Gastroesophageal sphincter (tissue), 4 donors: Measurements from ENCODE around the gene IQGAP2. TPM values are rescaled to one million over a fixed set of nuclear protein-coding genes. Genes with fewer than 3 reads are reported as not detected.

ENCODE experiments used
- ATAC-seq: fragments of 150-250 bp; one replicate; pipeline ENCODE4 v1.9.1; 2016; ENCODE audit warnings: mild to moderate bottlenecking, moderate library complexity
- H3K27ac ChIP-seq, 4 donors: fragments of 200-600 bp; sonication (generic) in 3 of 4; 1 replicate in 3 of 4; 2 replicates in 1 of 4; pipeline ENCODE4 v1.5.1; 2016 to 2019
- H3K27me3 ChIP-seq: fragments of 200-600 bp; sonication (generic); one replicate; pipeline ENCODE4 v1.5.1; 2019
- H3K36me3 ChIP-seq, 2 donors: fragments of 200-600 bp; sonication (generic); one replicate each; pipeline ENCODE4 v1.5.1; 2019; ENCODE audit warnings: control low read depth in 1 of 2
- H3K4me1 ChIP-seq, 3 donors: fragments of 200-600 bp; sonication (generic); 1 replicate in 2 of 3; 2 replicates in 1 of 3; pipeline ENCODE4 v1.5.1; 2016 to 2019; ENCODE audit warnings: control low read depth in 2 of 3
- H3K4me3 ChIP-seq, 2 donors: fragments of 200-600 bp; sonication (generic); one replicate each; pipeline ENCODE4 v1.5.1; 2019; ENCODE audit warnings: mild to moderate bottlenecking in 1 of 2, moderate library complexity in 1 of 2
- H3K9me3 ChIP-seq, 3 donors: fragments of 200-600 bp; sonication (generic); one replicate each; pipeline ENCODE4 v1.5.1; 2017 to 2019; ENCODE audit warnings: control low read depth in 2 of 3
- EP300 ChIP-seq: sonication (generic); formaldehyde crosslinking; IDR thresholded peaks from one replicate; pipeline ENCODE4 v1.6.1; 2017; ENCODE audit warnings: antibody characterized with exemption, mild to moderate bottlenecking
- POLR2A ChIP-seq, 2 donors: fragments of 450-650 bp; IDR thresholded peaks; one replicate each; pipeline ENCODE4 v1.6.1; 2017; ENCODE audit warnings: antibody characterized with exemption in 2 of 2, mild to moderate bottlenecking in 2 of 2, moderate library complexity in 1 of 2
- POLR2AphosphoS5 ChIP-seq: sonication (generic); formaldehyde crosslinking; IDR thresholded peaks from one replicate; pipeline ENCODE4 v1.6.1; 2017; ENCODE audit warnings: antibody characterized with exemption
- WGBS, 2 donors: methylation state at CpG; one replicate each; pipeline ENCODE4 v1.1.5; 2018; ENCODE audit warnings: low coverage in 1 of 2; 5-methylcytosine and 5-hydroxymethylcytosine counted together
- total RNA-seq, 4 donors: library from RNA; depleted of rRNA; stranded (reverse); fragments of >200 nt; gene quantifications; one replicate each; pipeline ENCODE4 v1.1.0, GENCODE V29; 2016
- TF ChIP-seq, protein P1 (sequence below), 4 experiments: fragments of 200-600 bp in 2 of 4; fragments of 450-650 bp in 2 of 4; sonication (generic) in 1 of 4; IDR thresholded peaks; one replicate each; pipeline ENCODE4 v1.5.1; 2017 to 2019; ENCODE audit warnings: antibody characterized with exemption in 4 of 4, mild to moderate bottlenecking in 2 of 4, moderate library complexity in 2 of 4

Gene IQGAP2
- total RNA-seq, 4 donors from 2014 or later = 15.7 to 34.4 (median 25.8) TPM

DNA sequence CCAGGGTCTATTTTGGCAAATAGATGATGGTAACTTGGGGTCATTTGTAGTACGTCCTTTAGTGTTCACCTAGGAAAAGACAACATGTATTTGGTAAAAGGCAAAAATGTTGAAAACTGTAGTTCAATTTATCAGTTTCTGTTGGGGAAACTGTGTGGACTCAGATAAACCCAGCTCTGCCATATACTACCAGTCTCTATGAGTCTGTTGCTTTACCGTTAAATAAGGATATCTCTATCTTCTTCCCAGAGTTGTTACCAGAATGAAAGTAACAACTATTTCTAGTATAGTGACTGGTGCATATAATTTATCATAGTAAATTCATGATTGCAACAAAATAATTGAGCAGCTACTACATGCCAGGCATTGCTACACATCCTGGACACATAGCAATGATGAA is 3.8 kb upstream of the IQGAP2 start:
- Histone ChIP-seq H3K36me3 (no peaks in the 10 kb centered on the region), H3K27me3 (peaks cover 37% of the 10 kb centered on the region), H3K4me1 (peaks cover 0 to 27% (median 4%) of the 10 kb centered on the region in 3 donors), H3K9me3 (no peaks in the 10 kb centered on the region), H3K27ac (no peak overlapping the region), H3K4me3 (no peak overlapping the region)
- WGBS, 2 donors = 92 to 94% methylated on average over 2 of the region's 2 CpGs
- no peak for ATAC-seq
- TF ChIP-seq POLR2A (IDR thresholded peaks at IDR 0.05) (no peak), POLR2AphosphoS5 (no peak), EP300 (no peak)
- TF ChIP-seq, protein P1, sequence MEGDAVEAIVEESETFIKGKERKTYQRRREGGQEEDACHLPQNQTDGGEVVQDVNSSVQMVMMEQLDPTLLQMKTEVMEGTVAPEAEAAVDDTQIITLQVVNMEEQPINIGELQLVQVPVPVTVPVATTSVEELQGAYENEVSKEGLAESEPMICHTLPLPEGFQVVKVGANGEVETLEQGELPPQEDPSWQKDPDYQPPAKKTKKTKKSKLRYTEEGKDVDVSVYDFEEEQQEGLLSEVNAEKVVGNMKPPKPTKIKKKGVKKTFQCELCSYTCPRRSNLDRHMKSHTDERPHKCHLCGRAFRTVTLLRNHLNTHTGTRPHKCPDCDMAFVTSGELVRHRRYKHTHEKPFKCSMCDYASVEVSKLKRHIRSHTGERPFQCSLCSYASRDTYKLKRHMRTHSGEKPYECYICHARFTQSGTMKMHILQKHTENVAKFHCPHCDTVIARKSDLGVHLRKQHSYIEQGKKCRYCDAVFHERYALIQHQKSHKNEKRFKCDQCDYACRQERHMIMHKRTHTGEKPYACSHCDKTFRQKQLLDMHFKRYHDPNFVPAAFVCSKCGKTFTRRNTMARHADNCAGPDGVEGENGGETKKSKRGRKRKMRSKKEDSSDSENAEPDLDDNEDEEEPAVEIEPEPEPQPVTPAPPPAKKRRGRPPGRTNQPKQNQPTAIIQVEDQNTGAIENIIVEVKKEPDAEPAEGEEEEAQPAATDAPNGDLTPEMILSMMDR (IDR thresholded peaks at IDR 0.05) = no peak

- peaks cover 0 to 30% (median 4%) of the 10 kb centered on the region in 3 donors for H3K4me1 ChIP-seq
- no peak for TF ChIP-seq POLR2A (IDR thresholded peaks at IDR 0.05)
- TF ChIP-seq POLR2AphosphoS5 = no peak
- no peak for TF ChIP-seq EP300
- TF ChIP-seq, protein P1 (IDR thresholded peaks at IDR 0.05) = no peak
- H3K27me3 ChIP-seq = peaks cover 46% of the 10 kb centered on the region
- 80 to 90% methylated on average over 5 of the region's 5 CpGs for WGBS, 2 donors
- no peaks in the 10 kb centered on the region for H3K9me3 ChIP-seq
- no peaks in the 10 kb centered on the region for H3K36me3 ChIP-seq
- H3K27ac ChIP-seq = no peak overlapping the region
- no peak overlapping the region for H3K4me3 ChIP-seq
- no peak for ATAC-seq
Measured at GRCh38 chr5:76400466-76400865, 2.6 kb upstream of the IQGAP2 start.

- WGBS, 2 donors = 30 to 32% methylated on average over 7 to 9 of the region's 11 CpGs
- H3K27me3 ChIP-seq = peaks cover 46% of the 10 kb centered on the region
- peaks cover 0 to 30% (median 4%) of the 10 kb centered on the region in 3 donors for H3K4me1 ChIP-seq
- no peaks in the 10 kb centered on the region for H3K9me3 ChIP-seq
- TF ChIP-seq, protein P1 (IDR thresholded peaks at IDR 0.05) = no peak
- TF ChIP-seq POLR2A (IDR thresholded peaks at IDR 0.05) (no peak), POLR2AphosphoS5 (no peak), EP300 (no peak)
- H3K4me3 ChIP-seq = peak overlapping the region; percentile 4 to 65
- H3K27ac ChIP-seq = peak overlapping the region in 3 of 4 donors; percentile 49 to 86 (median 77)
- no peaks in the 10 kb centered on the region for H3K36me3 ChIP-seq
- ATAC-seq = no peak
Measured at GRCh38 chr5:76401801-76402250, 1.3 kb upstream of the IQGAP2 start.

GRCh38 chr5:76402251-76402885 is 717 bp upstream of the IQGAP2 start:
- Histone ChIP-seq H3K36me3 (no peaks in the 10 kb centered on the region), H3K9me3 (no peaks in the 10 kb centered on the region), H3K4me3 (peak overlapping the region; percentile 4 to 65), H3K4me1 (peaks cover 0 to 30% (median 4%) of the 10 kb centered on the region in 3 donors), H3K27ac (peak overlapping the region in 3 of 4 donors; percentile 49 to 86 (median 77)), H3K27me3 (peaks cover 46% of the 10 kb centered on the region)
- no peak for ATAC-seq
- TF ChIP-seq POLR2AphosphoS5 = no peak
- 2 to 4% methylated on average over 17 of the region's 25 CpGs for WGBS, 2 donors

DNA sequence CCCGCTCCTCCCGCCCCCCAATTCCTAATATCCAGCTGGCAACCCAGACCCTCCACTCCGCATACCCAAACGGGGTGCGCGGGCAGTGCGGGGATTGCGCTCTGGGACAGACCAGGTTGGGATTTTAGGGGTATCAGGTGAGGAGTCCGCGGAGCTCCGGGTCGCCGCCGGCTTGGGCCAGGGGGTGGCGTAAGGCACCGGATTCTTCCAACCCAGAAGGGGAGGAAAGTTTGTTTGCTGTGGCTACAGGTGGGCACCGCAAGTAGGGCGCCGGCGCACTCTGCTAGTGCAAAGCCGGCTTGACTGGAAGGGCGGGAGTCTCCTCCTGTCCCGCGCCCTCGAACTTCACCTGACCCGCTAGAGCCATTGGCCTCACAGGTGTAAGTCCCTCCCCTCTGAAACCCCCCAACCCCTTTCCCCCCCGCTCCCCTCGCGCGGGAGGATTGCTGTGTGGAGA is 709 bp downstream of the IQGAP2 start:
- TF ChIP-seq, protein P1 (IDR thresholded peaks at IDR 0.05) = peak in 1 of 4 experiments; percentile 31
- no peak for TF ChIP-seq POLR2AphosphoS5
- Histone ChIP-seq H3K27me3 (peaks cover 39% of the 10 kb centered on the region), H3K36me3 (no peaks in the 10 kb centered on the region), H3K9me3 (no peaks in the 10 kb centered on the region), H3K4me3 (peak overlapping the region; percentile 40 to 65), H3K27ac (peak overlapping the region in 3 of 4 donors; percentile 58 to 86 (median 77)), H3K4me1 (peaks cover 0 to 30% (median 4%) of the 10 kb centered on the region in 3 donors)
- 0% methylated on average over 5 of the region's 30 CpGs; no CpG with 5 or more reads in 1 of the 2 donors for WGBS, 2 donors
- peak; percentile 23 for ATAC-seq
